GM23248 (cell line): Measurements from ENCODE around the gene LBR. TPM values are rescaled to one million over a fixed set of nuclear protein-coding genes. Genes with fewer than 3 reads are reported as not detected.

Experiments used
- DNase-seq: peaks from one replicate; pipeline ENCODE4 v3.0.0-alpha.2; 2015
- H2AFZ ChIP-seq: fragments of 200-600 bp; sonication (generic); 2 replicates; pipeline ENCODE4 v1.6.1; 2016; ENCODE audit warnings: antibody characterized with exemption
- H3F3A ChIP-seq: fragments of 200-600 bp; sonication (generic); 2 replicates; pipeline ENCODE4 v1.6.1; 2016; ENCODE audit warnings: mild to moderate bottlenecking, antibody characterized with exemption, mixed run types; ENCODE audit not compliant: insufficient read depth
- H3K27ac ChIP-seq: fragments of 200-600 bp; sonication (generic); 2 replicates; pipeline ENCODE4 v1.5.1; 2016; ENCODE audit warnings: mild to moderate bottlenecking
- H3K27me3 ChIP-seq: fragments of 200-600 bp; sonication (generic); replicated peaks from 2 replicates; pipeline ENCODE4 v1.6.1; 2016; ENCODE audit warnings: mild to moderate bottlenecking; ENCODE audit not compliant: insufficient read depth
- H3K36me3 ChIP-seq: fragments of 200-600 bp; sonication (generic); 2 replicates; pipeline ENCODE4 v1.6.1; 2016; ENCODE audit warnings: low read depth, mild to moderate bottlenecking
- H3K4me1 ChIP-seq: fragments of 200-600 bp; sonication (generic); 2 replicates; pipeline ENCODE4 v1.6.1; 2016; ENCODE audit warnings: mild to moderate bottlenecking; ENCODE audit not compliant: insufficient read depth
- H3K4me2 ChIP-seq: fragments of 200-600 bp; sonication (generic); one replicate; pipeline ENCODE4 v1.6.1; 2016; ENCODE audit warnings: mild to moderate bottlenecking; ENCODE audit not compliant: unreplicated experiment
- H3K4me3 ChIP-seq: fragments of 200-600 bp; sonication (generic); 2 replicates; pipeline ENCODE4 v1.5.1; 2016; ENCODE audit warnings: mild to moderate bottlenecking
- H3K79me2 ChIP-seq: fragments of 200-600 bp; sonication (generic); 2 replicates; pipeline ENCODE4 v1.6.1; 2016; ENCODE audit warnings: mild to moderate bottlenecking; ENCODE audit not compliant: insufficient read depth
- H3K9ac ChIP-seq: fragments of 200-600 bp; sonication (generic); 2 replicates; pipeline ENCODE4 v1.6.1; 2016; ENCODE audit warnings: mild to moderate bottlenecking
- H3K9me2 ChIP-seq: fragments of 200-600 bp; sonication (generic); 2 replicates; pipeline ENCODE4 v1.6.1; 2016; ENCODE audit warnings: mixed run types, mild to moderate bottlenecking, moderate library complexity; ENCODE audit not compliant: insufficient read depth
- H3K9me3 ChIP-seq: fragments of 200-600 bp; sonication (generic); one replicate; pipeline ENCODE4 v1.6.1; 2017; ENCODE audit warnings: low read depth
- H4K20me1 ChIP-seq: fragments of 200-600 bp; sonication (generic); 2 replicates; pipeline ENCODE4 v1.6.0; 2016; ENCODE audit not compliant: insufficient read depth
- EZH2 ChIP-seq: fragments of 200-600 bp; sonication (generic); IDR thresholded peaks from 2 replicates; pipeline ENCODE4 v1.6.1; 2018; ENCODE audit warnings: antibody characterized with exemption, mild to moderate bottlenecking; ENCODE audit not compliant: insufficient read depth, poor library complexity, severe bottlenecking
- EZH2phosphoT487 ChIP-seq: fragments of 200-600 bp; sonication (generic); IDR thresholded peaks from 2 replicates; pipeline ENCODE4 v1.6.1; 2018; ENCODE audit warnings: antibody characterized with exemption, moderate library complexity, mild to moderate bottlenecking, low read depth; ENCODE audit not compliant: insufficient read depth
- WGBS, 2 experiments: methylation state at CpG; one replicate each; pipeline ENCODE4 v1.1.6; 2015 to 2017; ENCODE audit warnings: low lambda C conversion rate in 2 of 2, low coverage in 1 of 2; ENCODE audit errors: missing lambda C conversion rate in 2 of 2; 5-methylcytosine and 5-hydroxymethylcytosine counted together
- in situ Hi-C: fragments of 300-500 bp; cut with MboI; formaldehyde crosslinking; loops from 2 replicates; pipeline ENCODE4 v1.15.0; 2020
- polyA plus RNA-seq: library from polyadenylated mRNA; unstranded; fragments of >200 nt; fragmentation: Nextera tagmentation; extraction: Ambion mirVana; gene quantifications from 2 replicates; pipeline ENCODE4 v1.2.1, GENCODE V29; 2016
- total RNA-seq: library from RNA; depleted of rRNA; stranded (reverse); fragments of >200 nt; shearing (Covaris generic); gene quantifications from 2 replicates; pipeline ENCODE4 v1.2.3, GENCODE V29; 2014

Gene LBR
- total and polyA plus RNA-seq, 2 experiments from 2014 or later: 12.3 to 16.8 TPM

- TF ChIP-seq EZH2phosphoT487 (no peak), EZH2 (no peak)
- Histone ChIP-seq H3K36me3 (no peaks in the 10 kb centered on the region), H3K4me1 (0 out of 2 replicates have a peak, but pooled peaks cover 3% of the 10 kb centered on the region), H3K4me2 (no peak overlapping the region), H3K27ac (no peak overlapping the region), H3F3A (0 out of 2 replicates have a peak, but pooled peaks cover 6% of the 10 kb centered on the region), H3K79me2 (no peaks in the 10 kb centered on the region), H2AFZ (no peak overlapping the region), H3K4me3 (no peak overlapping the region), H4K20me1 (no peaks in the 10 kb centered on the region), H3K9ac (no peak overlapping the region), H3K9me2 (no peaks in the 10 kb centered on the region), H3K27me3 (no peaks in the 10 kb centered on the region), H3K9me3 (no peaks in the 10 kb centered on the region)
- in situ Hi-C loops: no loop called here
- DNase-seq: no peak
These were observed 61.8 kb downstream of the LBR start for GRCh38 chr1:225366018-225366417.

- Histone ChIP-seq H3K4me3 (no peak overlapping the region), H3K4me1 (0 out of 2 replicates have a peak, but pooled peaks cover 3% of the 10 kb centered on the region), H3K79me2 (no peaks in the 10 kb centered on the region), H3K9ac (no peak overlapping the region), H2AFZ (no peak overlapping the region), H3K36me3 (no peaks in the 10 kb centered on the region), H3K9me2 (no peaks in the 10 kb centered on the region), H3K9me3 (no peaks in the 10 kb centered on the region), H3K27ac (no peak overlapping the region), H3F3A (0 out of 2 replicates have a peak, but pooled peaks cover 7% of the 10 kb centered on the region), H3K4me2 (no peak overlapping the region), H4K20me1 (no peaks in the 10 kb centered on the region), H3K27me3 (no peaks in the 10 kb centered on the region)
- 70 to 83% methylated on average over 6 of the region's 6 CpGs for WGBS, 2 experiments
- DNase-seq: no peak
- in situ Hi-C loops: no loop called here
- TF ChIP-seq EZH2phosphoT487 (no peak), EZH2 (no peak)
These were observed 63.4 kb downstream of the LBR start for GRCh38 chr1:225364439-225364838.

GRCh38 chr1:225362805-225363204 lies 65.0 kb downstream of the LBR start:
- H3K4me1 ChIP-seq: 0 out of 2 replicates have a peak, but pooled peaks cover 3% of the 10 kb centered on the region
- in situ Hi-C loops: no loop called here
- H3K9me2 ChIP-seq: no peaks in the 10 kb centered on the region
- TF ChIP-seq EZH2: no peak
- no peak for TF ChIP-seq EZH2phosphoT487
- 0 out of 2 replicates have a peak, but pooled peaks cover 7% of the 10 kb centered on the region for H3F3A ChIP-seq
- H3K9ac ChIP-seq: no peak overlapping the region
- no peaks in the 10 kb centered on the region for H3K9me3 ChIP-seq
- no peak overlapping the region for H3K4me3 ChIP-seq
- H3K79me2 ChIP-seq: no peaks in the 10 kb centered on the region
- H3K27ac ChIP-seq: no peak overlapping the region
- DNase-seq: no peak
- H3K36me3 ChIP-seq: no peaks in the 10 kb centered on the region
- H3K27me3 ChIP-seq: no peaks in the 10 kb centered on the region
- H2AFZ ChIP-seq: no peak overlapping the region
- no peak overlapping the region for H3K4me2 ChIP-seq
- no peaks in the 10 kb centered on the region for H4K20me1 ChIP-seq

GRCh38 chr1:225361176-225361575 lies 66.7 kb downstream of the LBR start:
- Histone ChIP-seq H3K79me2 (no peaks in the 10 kb centered on the region), H2AFZ (no peak overlapping the region), H3K27me3 (0 out of 2 replicates have a peak, but pooled peaks cover 3% of the 10 kb centered on the region), H3F3A (0 out of 2 replicates have a peak, but pooled peaks cover 7% of the 10 kb centered on the region), H4K20me1 (no peaks in the 10 kb centered on the region), H3K9ac (no peak overlapping the region), H3K9me3 (no peaks in the 10 kb centered on the region), H3K27ac (no peak overlapping the region), H3K4me1 (0 out of 2 replicates have a peak, but pooled peaks cover 3% of the 10 kb centered on the region), H3K4me2 (no peak overlapping the region), H3K4me3 (no peak overlapping the region), H3K36me3 (no peaks in the 10 kb centered on the region), H3K9me2 (no peaks in the 10 kb centered on the region)
- in situ Hi-C loops: no loop called here
- 82 to 94% methylated on average over 1 of the region's 1 CpG for WGBS, 2 experiments
- TF ChIP-seq EZH2phosphoT487: no peak
- peak; percentile 32 for DNase-seq

- in situ Hi-C loops: no loop called here
- Histone ChIP-seq H3K9ac (no peak overlapping the region), H4K20me1 (no peaks in the 10 kb centered on the region), H3K36me3 (no peaks in the 10 kb centered on the region), H3K9me3 (no peaks in the 10 kb centered on the region), H3F3A (0 out of 2 replicates have a peak, but pooled peaks cover 7% of the 10 kb centered on the region), H3K27me3 (0 out of 2 replicates have a peak, but pooled peaks cover 3% of the 10 kb centered on the region), H3K4me1 (0 out of 2 replicates have a peak, but pooled peaks cover 3% of the 10 kb centered on the region), H2AFZ (no peak overlapping the region), H3K79me2 (no peaks in the 10 kb centered on the region), H3K4me2 (no peak overlapping the region), H3K9me2 (no peaks in the 10 kb centered on the region), H3K4me3 (no peak overlapping the region), H3K27ac (no peak overlapping the region)
- no peak for DNase-seq
- TF ChIP-seq EZH2phosphoT487: no peak
- no peak for TF ChIP-seq EZH2
- whole genome bisulfite sequencing, 2 experiments: 65 to 67% methylated on average over 4 of the region's 4 CpGs
These were observed 67.7 kb downstream of the LBR start for GRCh38 chr1:225360119-225360518.
